Measurements from ENCODE around the gene FOXQ1. TPM values are rescaled to one million over a fixed set of nuclear protein-coding genes. Genes with fewer than 3 reads are reported as not detected.

Gene FOXQ1
- total and polyA plus RNA-seq, 2 of the 13 experiments (the other 11 are each of a cell fraction or from before 2014, with no cell fraction given), result 35.2 to 39.8 TPM

DNA sequence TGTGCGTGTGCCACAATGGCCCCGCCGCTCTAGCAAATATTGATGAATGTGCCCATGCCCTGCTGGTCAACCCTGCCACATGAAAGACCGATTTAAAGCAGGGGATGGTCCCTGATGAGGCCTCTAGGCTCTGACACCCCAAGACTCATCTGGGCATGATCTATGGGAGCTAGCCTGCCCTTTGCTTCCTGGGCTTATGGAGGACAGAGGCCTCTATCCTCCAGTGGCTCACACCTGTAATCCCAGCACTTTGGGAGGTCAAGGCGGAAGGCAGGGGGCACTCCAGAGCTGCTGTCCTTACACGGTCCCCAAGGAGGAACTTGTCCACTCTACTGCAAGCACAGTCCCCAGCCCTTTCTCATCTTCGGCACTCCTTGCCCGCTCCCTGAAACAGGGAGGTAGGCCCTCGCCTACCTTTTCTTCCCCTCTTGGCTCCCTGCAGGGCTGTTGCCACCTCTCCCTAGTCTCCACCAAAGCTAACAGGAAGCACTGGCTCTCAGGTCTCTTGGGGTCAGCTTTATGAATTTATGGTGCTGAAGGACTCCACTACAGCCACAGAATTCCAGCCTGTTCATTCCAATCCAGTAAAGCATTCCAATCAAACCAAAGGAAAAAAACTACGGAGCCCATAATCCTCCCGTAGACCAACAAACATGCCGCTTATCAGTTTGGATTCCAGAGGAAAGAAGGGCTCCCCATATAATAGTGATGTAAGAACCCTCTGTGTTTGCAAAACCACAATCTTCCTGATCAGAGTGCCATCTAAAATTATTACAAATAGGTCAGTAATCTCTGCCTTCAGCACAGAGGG, 48.7 kb upstream of the FOXQ1 start (continued):
- TF ChIP-seq ZNF337 (CRISPR knock-in tag; IDR thresholded peaks at IDR 0.05; ENCODE audit: borderline replicate concordance, low read depth), result no peak
- TF ChIP-seq, protein P1, sequence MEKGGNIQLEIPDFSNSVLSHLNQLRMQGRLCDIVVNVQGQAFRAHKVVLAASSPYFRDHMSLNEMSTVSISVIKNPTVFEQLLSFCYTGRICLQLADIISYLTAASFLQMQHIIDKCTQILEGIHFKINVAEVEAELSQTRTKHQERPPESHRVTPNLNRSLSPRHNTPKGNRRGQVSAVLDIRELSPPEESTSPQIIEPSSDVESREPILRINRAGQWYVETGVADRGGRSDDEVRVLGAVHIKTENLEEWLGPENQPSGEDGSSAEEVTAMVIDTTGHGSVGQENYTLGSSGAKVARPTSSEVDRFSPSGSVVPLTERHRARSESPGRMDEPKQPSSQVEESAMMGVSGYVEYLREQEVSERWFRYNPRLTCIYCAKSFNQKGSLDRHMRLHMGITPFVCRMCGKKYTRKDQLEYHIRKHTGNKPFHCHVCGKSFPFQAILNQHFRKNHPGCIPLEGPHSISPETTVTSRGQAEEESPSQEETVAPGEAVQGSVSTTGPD (CRISPR knock-in tag; IDR thresholded peaks at IDR 0.05), result no peak; the same call in none of the 2 replicates
- TF ChIP-seq CHD2 (IDR thresholded peaks at IDR 0.05; ENCODE audit: low read depth, low read length), result no peak
- TF ChIP-seq MAZ (IDR thresholded peaks at IDR 0.05; ENCODE audit: borderline replicate concordance, low read depth, low read length), result no peak
- no peak for TF ChIP-seq MAZ (CRISPR knock-in tag; IDR thresholded peaks at IDR 0.05; ENCODE audit: low read depth)
- peak; percentile 43; the same call in 1 of the 2 replicates for TF ChIP-seq ZNF501 (CRISPR knock-in tag; IDR thresholded peaks at IDR 0.05)
- TF ChIP-seq, protein P2, sequence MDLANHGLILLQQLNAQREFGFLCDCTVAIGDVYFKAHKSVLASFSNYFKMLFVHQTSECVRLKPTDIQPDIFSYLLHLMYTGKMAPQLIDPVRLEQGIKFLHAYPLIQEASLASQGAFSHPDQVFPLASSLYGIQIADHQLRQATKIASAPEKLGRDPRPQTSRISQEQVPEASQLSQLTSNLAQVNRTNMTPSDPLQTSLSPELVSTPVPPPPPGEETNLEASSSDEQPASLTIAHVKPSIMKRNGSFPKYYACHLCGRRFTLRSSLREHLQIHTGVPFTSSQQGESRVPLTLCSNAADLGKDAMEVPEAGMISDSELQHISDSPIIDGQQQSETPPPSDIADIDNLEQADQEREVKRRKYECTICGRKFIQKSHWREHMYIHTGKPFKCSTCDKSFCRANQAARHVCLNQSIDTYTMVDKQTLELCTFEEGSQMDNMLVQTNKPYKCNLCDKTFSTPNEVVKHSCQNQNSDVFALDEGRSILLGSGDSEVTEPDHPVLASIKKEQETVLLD (CRISPR knock-in tag; IDR thresholded peaks at IDR 0.05; ENCODE audit: low read depth), result no peak
- TF ChIP-seq, protein P3, sequence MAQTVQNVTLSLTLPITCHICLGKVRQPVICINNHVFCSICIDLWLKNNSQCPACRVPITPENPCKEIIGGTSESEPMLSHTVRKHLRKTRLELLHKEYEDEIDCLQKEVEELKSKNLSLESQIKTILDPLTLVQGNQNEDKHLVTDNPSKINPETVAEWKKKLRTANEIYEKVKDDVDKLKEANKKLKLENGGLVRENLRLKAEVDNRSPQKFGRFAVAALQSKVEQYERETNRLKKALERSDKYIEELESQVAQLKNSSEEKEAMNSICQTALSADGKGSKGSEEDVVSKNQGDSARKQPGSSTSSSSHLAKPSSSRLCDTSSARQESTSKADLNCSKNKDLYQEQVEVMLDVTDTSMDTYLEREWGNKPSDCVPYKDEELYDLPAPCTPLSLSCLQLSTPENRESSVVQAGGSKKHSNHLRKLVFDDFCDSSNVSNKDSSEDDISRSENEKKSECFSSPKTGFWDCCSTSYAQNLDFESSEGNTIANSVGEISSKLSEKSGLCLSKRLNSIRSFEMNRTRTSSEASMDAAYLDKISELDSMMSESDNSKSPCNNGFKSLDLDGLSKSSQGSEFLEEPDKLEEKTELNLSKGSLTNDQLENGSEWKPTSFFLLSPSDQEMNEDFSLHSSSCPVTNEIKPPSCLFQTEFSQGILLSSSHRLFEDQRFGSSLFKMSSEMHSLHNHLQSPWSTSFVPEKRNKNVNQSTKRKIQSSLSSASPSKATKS (CRISPR knock-in tag; IDR thresholded peaks at IDR 0.05), result 0 out of 2 replicates have a peak, but pooled peaks have one; percentile 75
- TF ChIP-seq, protein P4, sequence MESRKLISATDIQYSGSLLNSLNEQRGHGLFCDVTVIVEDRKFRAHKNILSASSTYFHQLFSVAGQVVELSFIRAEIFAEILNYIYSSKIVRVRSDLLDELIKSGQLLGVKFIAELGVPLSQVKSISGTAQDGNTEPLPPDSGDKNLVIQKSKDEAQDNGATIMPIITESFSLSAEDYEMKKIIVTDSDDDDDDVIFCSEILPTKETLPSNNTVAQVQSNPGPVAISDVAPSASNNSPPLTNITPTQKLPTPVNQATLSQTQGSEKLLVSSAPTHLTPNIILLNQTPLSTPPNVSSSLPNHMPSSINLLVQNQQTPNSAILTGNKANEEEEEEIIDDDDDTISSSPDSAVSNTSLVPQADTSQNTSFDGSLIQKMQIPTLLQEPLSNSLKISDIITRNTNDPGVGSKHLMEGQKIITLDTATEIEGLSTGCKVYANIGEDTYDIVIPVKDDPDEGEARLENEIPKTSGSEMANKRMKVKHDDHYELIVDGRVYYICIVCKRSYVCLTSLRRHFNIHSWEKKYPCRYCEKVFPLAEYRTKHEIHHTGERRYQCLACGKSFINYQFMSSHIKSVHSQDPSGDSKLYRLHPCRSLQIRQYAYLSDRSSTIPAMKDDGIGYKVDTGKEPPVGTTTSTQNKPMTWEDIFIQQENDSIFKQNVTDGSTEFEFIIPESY (CRISPR knock-in tag; IDR thresholded peaks at IDR 0.05), result no peak; the same call in 1 of the 2 replicates
- no peak; the same call in 1 of the 2 replicates for TF ChIP-seq TMF1 (CRISPR knock-in tag; IDR thresholded peaks at IDR 0.05; ENCODE audit: low read depth)
- peak; percentile 27; the same call in 1 of the 2 replicates for TF ChIP-seq FOXC1 (CRISPR knock-in tag; IDR thresholded peaks at IDR 0.05; ENCODE audit: borderline replicate concordance)
- TF ChIP-seq ZBTB1 (CRISPR knock-in tag; IDR thresholded peaks at IDR 0.05; ENCODE audit: borderline replicate concordance), result no peak
- no peak for TF ChIP-seq ATM (IDR thresholded peaks at IDR 0.05; ENCODE audit: borderline replicate concordance)
- TF ChIP-seq, protein P5, sequence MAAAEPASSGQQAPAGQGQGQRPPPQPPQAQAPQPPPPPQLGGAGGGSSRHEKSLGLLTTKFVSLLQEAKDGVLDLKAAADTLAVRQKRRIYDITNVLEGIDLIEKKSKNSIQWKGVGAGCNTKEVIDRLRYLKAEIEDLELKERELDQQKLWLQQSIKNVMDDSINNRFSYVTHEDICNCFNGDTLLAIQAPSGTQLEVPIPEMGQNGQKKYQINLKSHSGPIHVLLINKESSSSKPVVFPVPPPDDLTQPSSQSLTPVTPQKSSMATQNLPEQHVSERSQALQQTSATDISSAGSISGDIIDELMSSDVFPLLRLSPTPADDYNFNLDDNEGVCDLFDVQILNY (CRISPR knock-in tag; conservative IDR thresholded peaks at IDR 0.05), result no peak
- TF ChIP-seq TBX3 (IDR thresholded peaks at IDR 0.05; ENCODE audit: borderline replicate concordance), result no peak
- no peak for TF ChIP-seq SYNCRIP (IDR thresholded peaks at IDR 0.05; ENCODE audit: insufficient read depth, low read depth, low read length)
- TF ChIP-seq NRL (CRISPR knock-in tag; IDR thresholded peaks at IDR 0.05; ENCODE audit: borderline replicate concordance), result peak; percentile 98
- no peak for TF ChIP-seq ZNF256 (CRISPR knock-in tag; conservative IDR thresholded peaks at IDR 0.05)
- no peak for TF ChIP-seq PRPF4 (IDR thresholded peaks at IDR 0.05; ENCODE audit: low read depth, low read length, poor library complexity, severe bottlenecking)
- TF ChIP-seq HDAC2 (CRISPR knock-in tag; IDR thresholded peaks at IDR 0.05), result no peak
- TF ChIP-seq ZNF333 (CRISPR knock-in tag; IDR thresholded peaks at IDR 0.05; ENCODE audit: borderline replicate concordance), result no peak
